ENCODE results near the gene GPR146. TPM values are rescaled to one million over a fixed set of nuclear protein-coding genes. Genes with fewer than 3 reads are reported as not detected.

The GPR146 gene
- total RNA-seq, 4 donors from 2014 or later, result 13.6 to 27.9 (median 16.3) TPM

DNA sequence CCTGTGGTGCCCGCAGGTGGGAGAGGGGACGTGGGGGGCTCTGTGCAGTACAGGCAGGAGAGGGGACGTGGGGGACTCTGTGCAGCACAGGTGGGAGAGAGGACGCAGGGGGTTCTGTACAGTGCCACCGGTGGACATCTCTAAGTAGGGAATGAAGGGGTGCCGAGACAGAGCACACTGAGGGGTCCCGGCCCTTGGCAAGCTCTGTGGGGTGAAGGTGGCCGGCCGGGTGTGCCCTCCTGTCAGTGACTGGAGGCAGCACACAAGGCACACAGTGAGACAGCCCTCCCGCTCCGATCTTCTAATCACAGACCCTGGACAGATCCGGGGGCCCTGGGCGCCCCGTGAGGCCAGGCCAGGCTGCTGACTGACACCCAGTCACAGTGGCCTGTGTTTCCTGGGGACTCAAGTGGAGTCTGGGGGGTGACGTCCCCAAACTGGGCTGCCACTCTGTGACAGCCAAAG is 11.2 kb downstream of the GPR146 start:
- peaks cover 0 to 85% (median 58%) of the 10 kb centered on the region in 3 donors for H3K4me1 ChIP-seq
- no peak for ATAC-seq

DNA sequence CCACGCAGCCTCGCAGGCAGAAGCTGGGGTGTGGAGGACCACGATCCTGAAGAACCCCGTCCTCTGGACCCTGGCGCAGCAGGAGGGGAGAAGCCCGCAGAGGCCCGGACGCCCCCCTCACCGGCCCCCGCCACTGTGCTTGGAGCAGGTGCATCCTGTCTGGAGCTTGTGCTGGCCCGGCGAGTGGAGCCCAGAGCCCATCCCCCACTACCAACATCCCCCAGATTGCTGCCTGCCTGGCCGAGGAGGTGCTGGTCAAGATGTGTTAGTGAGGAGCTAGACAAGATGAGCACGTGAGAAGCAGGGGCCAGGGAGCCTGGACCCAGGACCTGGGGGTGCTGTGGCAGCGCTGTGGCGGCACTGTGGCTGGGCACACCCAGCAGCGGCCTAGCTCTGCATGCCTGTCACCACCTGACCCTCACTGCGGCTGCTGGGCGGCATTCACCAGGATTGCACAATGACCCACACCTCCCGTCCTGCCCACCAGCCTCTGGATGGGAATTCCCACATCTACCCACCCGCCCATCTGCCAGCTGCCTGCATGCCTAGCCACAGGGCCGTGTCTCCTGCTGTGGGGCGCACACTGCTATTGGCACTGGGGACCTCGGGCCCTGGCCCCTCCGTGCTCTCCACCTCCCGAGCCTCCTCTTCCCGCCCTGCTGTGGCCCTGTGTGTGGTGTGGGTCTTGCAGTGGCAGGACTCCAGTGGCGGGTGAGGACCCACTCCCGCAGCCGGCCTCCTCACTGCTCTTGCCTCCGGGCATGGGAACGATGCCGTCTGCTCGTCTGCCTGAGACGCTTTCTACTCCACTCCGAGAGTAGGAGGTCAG is 11.8 kb downstream of the GPR146 start:
- peaks cover 0 to 85% (median 57%) of the 10 kb centered on the region in 3 donors for H3K4me1 ChIP-seq
- TF ChIP-seq POLR2AphosphoS5 (IDR thresholded peaks at IDR 0.05), result no peak
- no peak for TF ChIP-seq POLR2A (IDR thresholded peaks at IDR 0.05)
- TF ChIP-seq CTCF (IDR thresholded peaks at IDR 0.05), result no peak
- TF ChIP-seq EP300 (IDR thresholded peaks at IDR 0.05), result no peak
- H3K9me3 ChIP-seq, result no peaks in the 10 kb centered on the region
- peak; percentile 13 for ATAC-seq
- peak overlapping the region in 1 of 2 donors; percentile 51 for H3K4me3 ChIP-seq
- H3K36me3 ChIP-seq, result peaks cover 0 to 19% of the 10 kb centered on the region in 2 donors
- peak overlapping the region in 3 of 4 donors; percentile 76 to 79 (median 79) for H3K27ac ChIP-seq
- H3K27me3 ChIP-seq, result no peaks in the 10 kb centered on the region
- 91% methylated on average over 6 of the region's 36 CpGs; no CpG with 5 or more reads in 1 of the 2 donors for WGBS, 2 donors (ENCODE audit: low coverage in 1 of 2)

More for the DNA sequence above, 11.2 kb downstream of the GPR146 start:
- TF ChIP-seq POLR2A (IDR thresholded peaks at IDR 0.05) (no peak), POLR2AphosphoS5 (IDR thresholded peaks at IDR 0.05) (no peak), CTCF (IDR thresholded peaks at IDR 0.05) (no peak), EP300 (IDR thresholded peaks at IDR 0.05) (no peak)
- 19% methylated on average over 6 of the region's 15 CpGs; no CpG with 5 or more reads in 1 of the 2 donors for WGBS, 2 donors (ENCODE audit: low coverage in 1 of 2)
- Histone ChIP-seq H3K4me3 (peak overlapping the region; percentile 2 to 51), H3K36me3 (peaks cover 0 to 19% of the 10 kb centered on the region in 2 donors), H3K27ac (peak overlapping the region in 3 of 4 donors; percentile 76 to 79 (median 79)), H3K9me3 (no peaks in the 10 kb centered on the region), H3K27me3 (no peaks in the 10 kb centered on the region)

- peak overlapping the region in 1 of 2 donors; percentile 51 for H3K4me3 ChIP-seq
- no peak for TF ChIP-seq CTCF (IDR thresholded peaks at IDR 0.05)
- no peak for TF ChIP-seq POLR2AphosphoS5 (IDR thresholded peaks at IDR 0.05)
- no peak for TF ChIP-seq POLR2A (IDR thresholded peaks at IDR 0.05)
- TF ChIP-seq EP300 (IDR thresholded peaks at IDR 0.05), result no peak
- no peak for ATAC-seq
- H3K9me3 ChIP-seq, result no peaks in the 10 kb centered on the region
- no peaks in the 10 kb centered on the region for H3K27me3 ChIP-seq
- peaks cover 0 to 80% (median 50%) of the 10 kb centered on the region in 3 donors for H3K4me1 ChIP-seq
- 91 to 93% methylated on average over 3 to 5 of the region's 27 CpGs for WGBS, 2 donors (ENCODE audit: low coverage in 1 of 2)
- H3K27ac ChIP-seq, result no peak overlapping the region
- H3K36me3 ChIP-seq, result peaks cover 0 to 19% of the 10 kb centered on the region in 2 donors
Observed at GRCh38 chr7:1056785-1057410, 12.6 kb downstream of the GPR146 start.

DNA sequence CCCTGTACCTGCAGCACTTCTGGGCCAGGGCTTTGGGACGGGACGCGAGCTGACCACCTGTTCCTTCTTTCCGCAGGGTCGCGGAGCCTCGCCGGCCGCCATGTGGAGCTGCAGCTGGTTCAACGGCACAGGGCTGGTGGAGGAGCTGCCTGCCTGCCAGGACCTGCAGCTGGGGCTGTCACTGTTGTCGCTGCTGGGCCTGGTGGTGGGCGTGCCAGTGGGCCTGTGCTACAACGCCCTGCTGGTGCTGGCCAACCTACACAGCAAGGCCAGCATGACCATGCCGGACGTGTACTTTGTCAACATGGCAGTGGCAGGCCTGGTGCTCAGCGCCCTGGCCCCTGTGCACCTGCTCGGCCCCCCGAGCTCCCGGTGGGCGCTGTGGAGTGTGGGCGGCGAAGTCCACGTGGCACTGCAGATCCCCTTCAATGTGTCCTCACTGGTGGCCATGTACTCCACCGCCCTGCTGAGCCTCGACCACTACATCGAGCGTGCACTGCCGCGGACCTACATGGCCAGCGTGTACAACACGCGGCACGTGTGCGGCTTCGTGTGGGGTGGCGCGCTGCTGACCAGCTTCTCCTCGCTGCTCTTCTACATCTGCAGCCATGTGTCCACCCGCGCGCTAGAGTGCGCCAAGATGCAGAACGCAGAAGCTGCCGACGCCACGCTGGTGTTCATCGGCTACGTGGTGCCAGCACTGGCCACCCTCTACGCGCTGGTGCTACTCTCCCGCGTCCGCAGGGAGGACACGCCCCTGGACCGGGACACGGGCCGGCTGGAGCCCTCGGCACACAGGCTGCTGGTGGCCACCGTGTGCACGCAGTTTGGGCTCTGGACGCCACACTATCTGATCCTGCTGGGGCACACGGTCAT is 13.3 kb downstream of the GPR146 start:
- ATAC-seq, result no peak
- Histone ChIP-seq H3K4me1 (peaks cover 0 to 72% (median 43%) of the 10 kb centered on the region in 3 donors), H3K9me3 (no peaks in the 10 kb centered on the region), H3K4me3 (no peak overlapping the region), H3K27ac (peak overlapping the region in 1 of 4 donors; percentile 68), H3K36me3 (peaks cover 0 to 19% of the 10 kb centered on the region in 2 donors), H3K27me3 (no peaks in the 10 kb centered on the region)
- 90 to 98% methylated on average over 2 to 9 of the region's 62 CpGs for WGBS, 2 donors (ENCODE audit: low coverage in 1 of 2)
- no peak for TF ChIP-seq POLR2A (IDR thresholded peaks at IDR 0.05)
- no peak for TF ChIP-seq POLR2AphosphoS5 (IDR thresholded peaks at IDR 0.05)
- no peak for TF ChIP-seq EP300 (IDR thresholded peaks at IDR 0.05)
- TF ChIP-seq CTCF (IDR thresholded peaks at IDR 0.05), result no peak
